HEK293 (cell line): ENCODE results near the gene PDE6C.

Experiments used
- CTCF ChIP-seq: fragments of 450-650 bp; formaldehyde crosslinking; IDR thresholded peaks from 2 replicates; pipeline ENCODE4 v1.5.1; 2016; ENCODE audit warnings: missing biosample characterization, missing genetic modification characterization
- ZBTB1 ChIP-seq: fragments of 450-650 bp; formaldehyde crosslinking; IDR thresholded peaks from 2 replicates; pipeline ENCODE4 v1.5.1; 2016; ENCODE audit warnings: missing biosample characterization, missing genetic modification characterization
- ZNF24 ChIP-seq: fragments of 450-650 bp; formaldehyde crosslinking; IDR thresholded peaks from 2 replicates; pipeline ENCODE4 v1.5.1; 2016; ENCODE audit warnings: missing biosample characterization, missing genetic modification characterization
- ZNF555 ChIP-seq: fragments of 450-650 bp; formaldehyde crosslinking; conservative IDR thresholded peaks from 2 replicates; pipeline ENCODE4 v1.5.1; 2017; ENCODE audit warnings: missing biosample characterization, mild to moderate bottlenecking, missing genetic modification characterization, inconsistent platforms
- ZNF560 ChIP-seq: fragments of 450-650 bp; formaldehyde crosslinking; IDR thresholded peaks from 2 replicates; pipeline ENCODE4 v1.5.1; 2017; ENCODE audit warnings: missing biosample characterization, missing genetic modification characterization, borderline replicate concordance
- TF ChIP-seq, protein P1 (sequence below): fragments of 450-650 bp; formaldehyde crosslinking; IDR thresholded peaks from 2 replicates; pipeline ENCODE4 v1.5.1; 2017; ENCODE audit warnings: missing biosample characterization, missing genetic modification characterization
- TF ChIP-seq, protein P2 (sequence below): fragments of 450-650 bp; formaldehyde crosslinking; IDR thresholded peaks from 2 replicates; pipeline ENCODE4 v1.5.1; 2017; ENCODE audit warnings: missing biosample characterization, missing genetic modification characterization
- TF ChIP-seq, protein P3 (sequence below): fragments of 450-650 bp; formaldehyde crosslinking; conservative IDR thresholded peaks from 2 replicates; pipeline ENCODE4 v1.5.1; 2016; ENCODE audit warnings: low read depth, missing biosample characterization, missing genetic modification characterization
- TF ChIP-seq, protein P4 (sequence below): fragments of 450-650 bp; formaldehyde crosslinking; conservative IDR thresholded peaks from 2 replicates; pipeline ENCODE4 v1.5.1; 2016; ENCODE audit warnings: low read depth, missing biosample characterization, missing genetic modification characterization

- TF ChIP-seq CTCF (tag by site-specific recombination) (no peak), ZBTB1 (no peak), ZNF555 (tag by site-specific recombination) (no peak), ZNF560 (no peak), ZNF24 (no peak)
- TF ChIP-seq, protein P1, sequence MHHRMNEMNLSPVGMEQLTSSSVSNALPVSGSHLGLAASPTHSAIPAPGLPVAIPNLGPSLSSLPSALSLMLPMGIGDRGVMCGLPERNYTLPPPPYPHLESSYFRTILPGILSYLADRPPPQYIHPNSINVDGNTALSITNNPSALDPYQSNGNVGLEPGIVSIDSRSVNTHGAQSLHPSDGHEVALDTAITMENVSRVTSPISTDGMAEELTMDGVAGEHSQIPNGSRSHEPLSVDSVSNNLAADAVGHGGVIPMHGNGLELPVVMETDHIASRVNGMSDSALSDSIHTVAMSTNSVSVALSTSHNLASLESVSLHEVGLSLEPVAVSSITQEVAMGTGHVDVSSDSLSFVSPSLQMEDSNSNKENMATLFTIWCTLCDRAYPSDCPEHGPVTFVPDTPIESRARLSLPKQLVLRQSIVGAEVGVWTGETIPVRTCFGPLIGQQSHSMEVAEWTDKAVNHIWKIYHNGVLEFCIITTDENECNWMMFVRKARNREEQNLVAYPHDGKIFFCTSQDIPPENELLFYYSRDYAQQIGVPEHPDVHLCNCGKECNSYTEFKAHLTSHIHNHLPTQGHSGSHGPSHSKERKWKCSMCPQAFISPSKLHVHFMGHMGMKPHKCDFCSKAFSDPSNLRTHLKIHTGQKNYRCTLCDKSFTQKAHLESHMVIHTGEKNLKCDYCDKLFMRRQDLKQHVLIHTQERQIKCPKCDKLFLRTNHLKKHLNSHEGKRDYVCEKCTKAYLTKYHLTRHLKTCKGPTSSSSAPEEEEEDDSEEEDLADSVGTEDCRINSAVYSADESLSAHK (tag by site-specific recombination), result no peak
- TF ChIP-seq, protein P2, sequence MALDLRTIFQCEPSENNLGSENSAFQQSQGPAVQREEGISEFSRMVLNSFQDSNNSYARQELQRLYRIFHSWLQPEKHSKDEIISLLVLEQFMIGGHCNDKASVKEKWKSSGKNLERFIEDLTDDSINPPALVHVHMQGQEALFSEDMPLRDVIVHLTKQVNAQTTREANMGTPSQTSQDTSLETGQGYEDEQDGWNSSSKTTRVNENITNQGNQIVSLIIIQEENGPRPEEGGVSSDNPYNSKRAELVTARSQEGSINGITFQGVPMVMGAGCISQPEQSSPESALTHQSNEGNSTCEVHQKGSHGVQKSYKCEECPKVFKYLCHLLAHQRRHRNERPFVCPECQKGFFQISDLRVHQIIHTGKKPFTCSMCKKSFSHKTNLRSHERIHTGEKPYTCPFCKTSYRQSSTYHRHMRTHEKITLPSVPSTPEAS (tag by site-specific recombination), result no peak
- TF ChIP-seq, protein P3, sequence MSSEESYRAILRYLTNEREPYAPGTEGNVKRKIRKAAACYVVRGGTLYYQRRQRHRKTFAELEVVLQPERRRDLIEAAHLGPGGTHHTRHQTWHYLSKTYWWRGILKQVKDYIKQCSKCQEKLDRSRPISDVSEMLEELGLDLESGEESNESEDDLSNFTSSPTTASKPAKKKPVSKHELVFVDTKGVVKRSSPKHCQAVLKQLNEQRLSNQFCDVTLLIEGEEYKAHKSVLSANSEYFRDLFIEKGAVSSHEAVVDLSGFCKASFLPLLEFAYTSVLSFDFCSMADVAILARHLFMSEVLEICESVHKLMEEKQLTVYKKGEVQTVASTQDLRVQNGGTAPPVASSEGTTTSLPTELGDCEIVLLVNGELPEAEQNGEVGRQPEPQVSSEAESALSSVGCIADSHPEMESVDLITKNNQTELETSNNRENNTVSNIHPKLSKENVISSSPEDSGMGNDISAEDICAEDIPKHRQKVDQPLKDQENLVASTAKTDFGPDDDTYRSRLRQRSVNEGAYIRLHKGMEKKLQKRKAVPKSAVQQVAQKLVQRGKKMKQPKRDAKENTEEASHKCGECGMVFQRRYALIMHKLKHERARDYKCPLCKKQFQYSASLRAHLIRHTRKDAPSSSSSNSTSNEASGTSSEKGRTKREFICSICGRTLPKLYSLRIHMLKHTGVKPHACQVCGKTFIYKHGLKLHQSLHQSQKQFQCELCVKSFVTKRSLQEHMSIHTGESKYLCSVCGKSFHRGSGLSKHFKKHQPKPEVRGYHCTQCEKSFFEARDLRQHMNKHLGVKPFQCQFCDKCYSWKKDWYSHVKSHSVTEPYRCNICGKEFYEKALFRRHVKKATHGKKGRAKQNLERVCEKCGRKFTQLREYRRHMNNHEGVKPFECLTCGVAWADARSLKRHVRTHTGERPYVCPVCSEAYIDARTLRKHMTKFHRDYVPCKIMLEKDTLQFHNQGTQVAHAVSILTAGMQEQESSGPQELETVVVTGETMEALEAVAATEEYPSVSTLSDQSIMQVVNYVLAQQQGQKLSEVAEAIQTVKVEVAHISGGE (tag by site-specific recombination), result no peak
- TF ChIP-seq, protein P4, sequence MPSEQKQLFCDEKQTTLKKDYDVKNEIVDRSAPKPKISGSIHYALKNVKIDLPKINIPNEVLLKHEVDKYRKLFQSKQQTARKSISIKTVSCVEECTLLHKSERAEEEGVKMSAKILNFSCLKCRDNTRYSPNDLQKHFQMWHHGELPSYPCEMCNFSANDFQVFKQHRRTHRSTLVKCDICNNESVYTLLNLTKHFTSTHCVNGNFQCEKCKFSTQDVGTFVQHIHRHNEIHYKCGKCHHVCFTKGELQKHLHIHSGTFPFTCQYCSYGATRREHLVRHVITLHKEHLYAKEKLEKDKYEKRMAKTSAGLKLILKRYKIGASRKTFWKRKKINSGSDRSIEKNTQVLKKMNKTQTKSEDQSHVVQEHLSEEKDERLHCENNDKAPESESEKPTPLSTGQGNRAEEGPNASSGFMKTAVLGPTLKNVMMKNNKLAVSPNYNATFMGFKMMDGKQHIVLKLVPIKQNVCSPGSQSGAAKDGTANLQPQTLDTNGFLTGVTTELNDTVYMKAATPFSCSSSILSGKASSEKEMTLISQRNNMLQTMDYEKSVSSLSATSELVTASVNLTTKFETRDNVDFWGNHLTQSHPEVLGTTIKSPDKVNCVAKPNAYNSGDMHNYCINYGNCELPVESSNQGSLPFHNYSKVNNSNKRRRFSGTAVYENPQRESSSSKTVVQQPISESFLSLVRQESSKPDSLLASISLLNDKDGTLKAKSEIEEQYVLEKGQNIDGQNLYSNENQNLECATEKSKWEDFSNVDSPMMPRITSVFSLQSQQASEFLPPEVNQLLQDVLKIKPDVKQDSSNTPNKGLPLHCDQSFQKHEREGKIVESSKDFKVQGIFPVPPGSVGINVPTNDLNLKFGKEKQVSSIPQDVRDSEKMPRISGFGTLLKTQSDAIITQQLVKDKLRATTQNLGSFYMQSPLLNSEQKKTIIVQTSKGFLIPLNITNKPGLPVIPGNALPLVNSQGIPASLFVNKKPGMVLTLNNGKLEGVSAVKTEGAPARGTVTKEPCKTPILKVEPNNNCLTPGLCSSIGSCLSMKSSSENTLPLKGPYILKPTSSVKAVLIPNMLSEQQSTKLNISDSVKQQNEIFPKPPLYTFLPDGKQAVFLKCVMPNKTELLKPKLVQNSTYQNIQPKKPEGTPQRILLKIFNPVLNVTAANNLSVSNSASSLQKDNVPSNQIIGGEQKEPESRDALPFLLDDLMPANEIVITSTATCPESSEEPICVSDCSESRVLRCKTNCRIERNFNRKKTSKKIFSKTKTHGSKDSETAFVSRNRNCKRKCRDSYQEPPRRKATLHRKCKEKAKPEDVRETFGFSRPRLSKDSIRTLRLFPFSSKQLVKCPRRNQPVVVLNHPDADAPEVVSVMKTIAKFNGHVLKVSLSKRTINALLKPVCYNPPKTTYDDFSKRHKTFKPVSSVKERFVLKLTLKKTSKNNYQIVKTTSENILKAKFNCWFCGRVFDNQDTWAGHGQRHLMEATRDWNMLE (tag by site-specific recombination), result no peak
These were observed 18.6 kb upstream of the PDE6C start for GRCh38 chr10:93593749-93594148.
